ENCODE data around the gene ENPP1.

The ENPP1 gene

DNA sequence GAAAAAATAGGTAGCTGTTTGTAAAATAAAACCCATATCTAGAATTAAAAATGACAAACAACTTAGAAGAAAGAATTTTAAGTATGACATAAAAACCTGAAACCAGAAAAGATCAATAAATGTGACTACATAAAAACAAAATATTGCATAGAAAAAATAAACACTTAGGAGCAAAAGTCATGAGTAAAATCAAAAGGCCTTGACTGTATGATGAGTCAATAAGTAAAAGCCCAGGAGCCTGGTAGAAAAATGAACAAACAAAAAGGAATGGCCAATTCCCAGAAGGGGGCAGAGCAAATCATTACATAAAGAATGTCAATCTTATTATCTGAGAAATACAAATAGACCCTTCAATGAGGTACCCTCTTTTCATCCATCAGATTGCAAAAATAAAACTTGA is 20.7 kb upstream of the ENPP1 start:
- DNase-seq (ENCODE audit: low read depth), result no peak

DNA sequence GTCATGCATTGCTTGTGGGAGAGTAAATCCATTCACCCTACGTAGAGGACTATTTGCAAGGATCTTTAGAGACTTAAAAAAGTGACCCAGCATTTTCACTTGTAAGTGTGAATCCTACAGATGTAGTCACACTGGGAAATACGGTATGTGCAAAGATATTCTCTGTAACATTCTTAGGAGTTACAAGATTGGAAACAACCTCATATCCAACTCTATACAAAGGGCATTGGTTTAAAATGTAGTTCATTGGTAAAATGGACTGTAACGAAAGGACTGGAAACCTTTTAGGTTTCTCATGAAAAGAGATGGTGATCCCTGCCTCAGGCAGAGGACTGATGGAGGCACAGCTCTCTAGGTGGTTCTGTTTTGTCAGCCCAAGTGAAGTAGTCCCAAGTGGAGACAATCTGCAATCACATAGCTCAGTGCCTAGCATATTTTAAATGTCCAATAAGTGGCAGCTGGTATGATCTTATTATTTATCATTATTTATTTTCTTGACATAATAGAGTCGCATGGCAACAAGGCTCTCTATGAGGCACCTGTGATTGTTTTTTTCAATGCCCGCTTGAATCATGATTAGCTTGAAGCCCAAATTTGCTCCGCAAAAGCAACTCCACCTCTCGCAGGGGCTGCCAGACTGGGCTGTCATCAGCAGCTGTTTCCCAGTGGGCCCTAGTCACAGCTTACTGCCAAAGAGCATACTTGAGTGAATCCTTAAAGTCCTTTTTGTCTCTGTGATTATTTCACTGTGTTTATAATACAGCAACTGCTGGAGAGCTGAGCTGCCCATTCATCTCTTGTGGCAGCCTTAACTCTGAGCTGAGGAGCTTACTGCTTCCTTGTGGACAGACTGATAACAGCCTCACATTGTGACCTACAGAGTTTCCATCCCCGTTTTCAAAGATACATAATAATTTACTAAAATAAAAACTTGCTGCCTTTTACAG is 19.8 kb upstream of the ENPP1 start:
- DNase-seq (ENCODE audit: low read depth), result no peak

DNA sequence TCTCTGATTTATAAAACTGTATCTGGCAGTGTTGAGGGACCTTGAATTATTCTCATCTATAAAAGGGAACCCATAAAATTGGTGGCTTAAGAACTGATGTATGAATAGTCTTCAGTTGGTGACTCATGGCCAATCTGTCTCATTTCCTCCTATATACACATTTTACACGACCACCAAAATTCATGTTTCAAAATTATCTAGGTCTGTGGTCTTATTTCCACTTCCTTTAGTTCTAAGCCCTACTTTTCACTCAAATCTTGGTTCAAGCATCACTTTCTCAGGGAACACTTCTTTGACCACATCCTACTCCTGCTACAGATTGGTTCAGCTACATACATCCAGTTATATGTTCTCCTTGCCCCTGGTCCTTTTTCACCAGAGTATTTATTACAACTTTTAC is 18.6 kb upstream of the ENPP1 start:
- no peak for DNase-seq (ENCODE audit: low read depth)

DNA sequence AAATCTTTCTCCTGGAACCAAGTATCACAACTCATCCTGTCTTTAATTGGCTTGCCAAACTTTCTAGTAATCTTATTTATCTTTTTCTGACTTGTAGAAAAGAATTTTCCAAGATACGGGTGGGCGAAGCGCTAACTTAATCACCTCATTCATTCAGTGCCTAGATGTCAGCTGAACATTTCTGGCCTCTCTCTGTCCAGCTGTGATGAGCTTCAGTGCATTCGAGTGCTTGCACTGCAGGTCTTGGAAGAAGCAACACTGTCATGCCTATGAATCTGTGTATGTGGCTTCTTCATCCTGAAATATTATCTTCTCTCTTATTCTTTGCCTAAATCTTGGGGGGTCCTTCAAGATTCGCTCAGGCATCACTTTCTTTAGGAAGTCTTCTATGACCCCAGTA is 16.3 kb upstream of the ENPP1 start:
- no peak for DNase-seq (ENCODE audit: low read depth)

DNA sequence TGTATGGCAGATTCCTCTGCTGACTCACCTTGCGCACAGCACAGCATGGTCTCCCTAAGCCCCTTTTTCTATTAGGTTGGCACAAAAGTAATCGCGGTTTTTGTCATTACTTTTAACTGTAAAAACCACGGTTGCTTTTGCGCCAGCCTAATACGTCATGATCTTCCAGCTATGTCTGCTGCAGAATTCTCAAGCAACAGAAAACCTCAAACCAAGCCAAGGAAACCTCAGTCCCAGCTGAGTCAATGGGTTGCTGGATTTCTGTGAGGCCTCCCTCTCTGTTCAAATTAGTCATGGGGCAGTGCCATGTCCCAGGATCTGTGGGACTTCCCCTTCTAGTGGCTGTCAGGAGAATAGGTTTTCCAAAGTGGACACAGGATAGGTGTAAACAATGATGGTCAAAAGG is 15.7 kb upstream of the ENPP1 start:
- no peak for DNase-seq (ENCODE audit: low read depth)

DNA sequence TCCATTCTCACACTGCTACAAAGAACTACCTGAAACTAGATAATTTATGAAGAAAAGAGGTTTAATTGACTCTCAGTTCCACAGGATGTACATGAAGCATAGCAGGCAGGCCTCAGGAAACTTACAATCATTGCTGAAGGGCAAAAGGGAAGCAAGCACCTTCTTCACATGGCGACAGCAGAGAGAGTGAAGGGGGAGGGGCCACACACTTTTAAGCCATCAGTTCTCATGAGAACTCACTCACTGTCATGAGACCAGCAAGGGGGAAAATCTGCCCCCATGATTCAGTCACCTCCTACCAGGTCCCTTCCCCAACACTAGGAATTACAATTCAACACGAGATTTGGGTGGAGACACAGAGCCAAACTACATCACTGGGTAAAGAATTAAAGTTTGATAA is 12.5 kb upstream of the ENPP1 start:
- no peak for DNase-seq (ENCODE audit: low read depth)

DNA sequence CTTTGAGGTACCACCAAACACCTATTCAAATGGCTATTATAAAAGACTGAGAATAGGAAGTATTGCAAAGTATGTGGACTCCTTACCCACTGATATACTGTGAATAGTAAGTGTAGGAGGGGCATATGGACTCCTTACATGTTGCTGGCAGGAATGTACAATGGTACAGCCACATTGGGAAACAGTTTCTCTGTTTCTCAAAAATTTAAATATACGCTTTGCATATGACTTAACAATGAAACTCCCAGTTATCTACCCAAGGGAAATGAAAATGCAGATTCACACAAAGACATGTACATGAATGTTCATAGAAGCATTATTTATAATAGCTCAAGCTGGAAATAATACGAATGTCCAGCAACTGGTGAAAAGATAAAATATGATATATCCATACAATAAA is 5.5 kb upstream of the ENPP1 start:
- no peak for DNase-seq (ENCODE audit: low read depth)

DNA sequence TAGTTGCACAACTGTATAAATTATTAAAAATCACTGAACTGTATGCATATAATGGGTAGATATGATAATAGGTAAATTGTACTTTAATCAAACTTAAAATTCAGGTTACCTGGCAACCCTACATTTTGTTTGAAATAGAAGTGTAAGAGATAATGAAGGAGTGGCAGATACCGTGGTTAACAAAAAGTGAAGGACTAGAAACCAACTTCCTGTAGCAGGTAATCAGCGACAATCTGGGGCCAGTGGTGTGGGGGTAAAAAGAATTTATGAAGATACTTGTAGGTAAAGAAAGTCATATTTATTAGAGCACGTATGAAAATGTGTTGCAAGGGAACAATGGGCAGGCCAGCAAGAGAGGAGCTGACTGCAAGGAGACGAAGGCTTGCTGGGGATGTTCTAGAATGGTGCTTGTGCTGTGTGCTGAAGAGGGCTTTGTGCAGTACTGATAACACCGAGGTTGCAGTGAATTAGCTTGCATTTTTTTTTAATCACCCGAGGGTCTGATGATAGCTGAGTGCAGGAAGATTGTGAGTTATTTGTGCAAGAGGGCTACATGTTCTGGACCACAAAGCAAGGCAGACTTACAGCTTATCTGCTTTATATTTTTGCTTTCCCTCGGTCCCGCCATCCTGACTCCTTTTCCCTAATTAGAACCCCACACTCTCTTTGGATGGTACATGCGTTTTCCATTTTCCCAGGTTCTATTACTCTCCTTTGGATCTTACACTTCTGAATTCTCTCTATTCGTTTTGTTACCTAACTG is 4.6 kb upstream of the ENPP1 start:
- no peak for DNase-seq (ENCODE audit: low read depth)

DNA sequence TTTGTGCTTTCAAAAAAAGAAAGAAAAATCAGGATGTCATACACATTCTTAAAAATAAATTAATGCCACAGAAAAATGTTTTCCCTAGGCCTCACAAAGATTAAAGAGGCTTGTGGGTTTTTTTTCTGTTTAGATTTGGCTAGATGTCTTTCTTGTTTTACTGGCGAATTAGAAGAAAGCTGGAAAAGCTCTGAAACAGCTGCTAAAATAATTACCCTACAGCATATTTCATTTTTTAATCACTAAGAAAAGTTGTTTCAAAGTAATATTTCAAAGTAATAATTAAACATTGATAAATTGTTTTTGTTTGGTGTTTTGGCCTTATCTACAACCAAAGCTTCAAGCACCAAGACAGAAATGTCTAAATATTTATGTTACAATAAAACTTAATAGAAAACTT is 3.7 kb upstream of the ENPP1 start:
- DNase-seq (ENCODE audit: low read depth), result no peak

DNA sequence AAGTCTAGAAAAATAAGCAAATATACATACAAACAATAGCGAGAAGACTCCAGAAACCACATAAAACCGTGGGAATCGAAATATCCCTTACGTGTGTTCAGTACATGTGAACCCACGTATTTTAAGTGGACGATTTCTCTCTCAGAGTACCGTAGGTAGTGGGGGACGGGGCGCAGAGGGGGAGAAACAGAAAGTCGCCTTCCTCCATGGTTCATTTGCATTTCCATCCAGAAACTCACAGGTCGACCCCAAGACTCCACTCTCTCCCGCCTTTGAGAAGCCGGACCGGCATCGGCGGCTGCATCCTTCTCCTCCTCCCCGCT is 538 bp upstream of the ENPP1 start:
- no peak for DNase-seq (ENCODE audit: low read depth)

DNA sequence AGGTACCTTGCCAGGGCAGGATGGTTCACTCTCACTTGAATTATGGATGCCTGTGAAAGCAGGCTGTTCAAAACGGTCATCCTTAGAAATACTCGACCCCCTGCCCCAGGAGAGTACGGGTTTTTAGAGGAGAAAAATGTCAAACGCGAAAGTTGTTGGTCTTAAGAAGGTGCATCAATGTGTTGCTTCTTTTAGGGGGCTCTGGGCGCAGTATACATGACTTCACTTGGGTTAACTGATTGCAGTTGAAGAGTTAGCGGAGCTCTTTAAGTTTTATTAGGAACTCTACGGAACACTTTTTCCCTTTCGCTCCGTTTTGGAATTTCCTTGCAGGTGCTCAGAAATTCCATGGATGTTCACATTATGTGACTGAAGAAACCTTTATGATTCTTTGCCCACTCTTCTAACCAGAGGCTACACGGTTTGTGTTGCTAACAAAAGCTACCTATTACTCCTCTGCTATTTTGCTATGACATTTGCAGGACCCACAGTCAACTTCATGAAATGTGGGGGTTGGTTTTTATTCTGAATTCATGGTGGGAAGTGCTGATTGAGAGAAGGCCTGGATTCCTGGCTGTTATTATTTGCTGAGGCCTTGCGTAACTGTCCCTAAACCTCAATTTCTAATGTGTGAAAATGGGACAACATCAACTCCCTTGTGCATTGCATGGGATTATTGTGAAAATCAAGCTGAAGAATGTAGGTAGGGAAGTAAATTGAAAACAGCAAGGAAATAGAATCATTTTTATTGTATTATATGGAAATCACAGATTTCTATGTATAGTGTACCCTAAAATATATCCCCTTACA is 845 bp downstream of the ENPP1 start:
- no peak for DNase-seq (ENCODE audit: low read depth)

DNA sequence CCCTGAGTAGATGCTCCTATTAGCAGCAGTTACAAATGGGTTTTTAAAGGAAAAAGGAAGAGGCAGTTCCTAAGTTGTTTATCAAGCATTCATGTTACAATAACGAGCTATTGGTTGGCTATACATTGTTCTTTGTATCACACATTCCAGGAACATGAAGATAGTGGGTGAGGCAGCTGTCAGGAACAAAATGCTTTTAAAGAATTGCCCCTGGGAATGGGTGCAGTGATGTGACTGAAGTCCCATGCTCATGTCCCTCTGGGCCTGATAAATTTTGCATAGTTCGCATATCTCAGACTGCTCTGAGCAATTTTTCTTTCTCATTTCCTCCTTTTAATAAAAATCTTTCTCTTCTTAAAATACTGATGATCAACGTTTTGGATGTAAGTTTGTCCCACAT is 3.7 kb downstream of the ENPP1 start:
- no peak for DNase-seq (ENCODE audit: low read depth)

DNA sequence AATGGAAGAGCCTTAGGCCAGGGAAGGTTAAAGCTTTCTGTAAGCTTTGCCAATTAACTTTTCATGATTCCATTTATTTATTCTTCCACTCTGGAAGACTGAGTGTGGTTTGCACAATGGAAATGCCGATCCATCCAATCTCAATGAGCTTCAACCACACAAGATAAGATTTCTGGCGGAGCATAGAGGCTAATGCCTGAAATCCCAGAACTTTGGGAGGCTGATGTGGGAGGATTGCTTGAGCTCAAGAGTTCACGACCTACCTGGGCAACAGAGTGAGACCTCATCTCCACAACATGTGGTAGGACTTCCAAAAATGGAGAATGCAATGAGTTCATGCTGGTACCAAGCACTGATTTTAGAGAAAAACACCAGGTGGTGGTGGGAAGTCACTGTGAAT is 6.2 kb downstream of the ENPP1 start:
- no peak for DNase-seq (ENCODE audit: low read depth)

DNA sequence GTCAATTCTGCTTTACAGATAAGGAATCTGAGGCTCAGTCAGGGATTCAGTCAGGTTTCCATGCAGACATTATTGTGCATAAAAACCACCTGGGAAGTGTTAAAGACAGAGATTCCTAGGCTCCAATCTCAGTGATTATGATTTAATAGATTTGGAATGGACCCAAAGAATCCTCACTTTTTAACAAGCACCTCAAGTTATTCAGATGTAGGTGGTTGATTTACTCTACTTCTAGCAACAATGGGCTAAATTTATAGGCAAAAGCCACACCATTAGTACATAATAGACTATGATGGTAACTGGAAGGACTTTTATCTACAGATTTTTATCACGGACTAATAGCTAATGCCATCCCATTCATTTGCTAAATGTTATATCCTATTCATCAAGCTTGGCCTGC is 9.0 kb downstream of the ENPP1 start:
- DNase-seq (ENCODE audit: low read depth), result no peak

DNA sequence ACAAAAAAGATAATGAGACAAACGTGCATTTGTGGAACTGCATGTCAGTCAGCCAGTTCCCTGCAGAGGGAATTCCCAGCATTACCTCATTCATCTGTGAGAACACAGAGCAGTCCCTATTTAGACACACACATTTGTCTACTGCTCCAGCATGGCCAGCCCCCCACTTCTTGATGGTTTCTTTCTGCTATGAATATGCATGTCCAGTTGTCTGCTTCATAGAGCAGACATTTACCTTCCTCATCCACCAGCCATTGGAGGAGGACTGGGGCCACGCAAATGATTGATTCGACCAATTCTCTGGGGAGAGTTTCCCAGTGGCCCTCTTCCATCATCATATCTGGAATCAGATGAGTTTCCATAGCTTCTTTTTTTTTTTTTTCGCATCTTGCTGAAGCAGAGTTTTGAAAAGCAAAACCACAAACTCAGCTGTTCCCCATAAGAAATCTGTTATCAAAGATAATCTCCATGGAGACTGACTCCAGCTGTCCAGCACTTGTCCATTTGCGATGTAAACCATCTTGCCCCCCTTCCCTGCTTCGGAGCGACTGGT is 11.8 kb downstream of the ENPP1 start:
- no peak for DNase-seq (ENCODE audit: low read depth)

DNA sequence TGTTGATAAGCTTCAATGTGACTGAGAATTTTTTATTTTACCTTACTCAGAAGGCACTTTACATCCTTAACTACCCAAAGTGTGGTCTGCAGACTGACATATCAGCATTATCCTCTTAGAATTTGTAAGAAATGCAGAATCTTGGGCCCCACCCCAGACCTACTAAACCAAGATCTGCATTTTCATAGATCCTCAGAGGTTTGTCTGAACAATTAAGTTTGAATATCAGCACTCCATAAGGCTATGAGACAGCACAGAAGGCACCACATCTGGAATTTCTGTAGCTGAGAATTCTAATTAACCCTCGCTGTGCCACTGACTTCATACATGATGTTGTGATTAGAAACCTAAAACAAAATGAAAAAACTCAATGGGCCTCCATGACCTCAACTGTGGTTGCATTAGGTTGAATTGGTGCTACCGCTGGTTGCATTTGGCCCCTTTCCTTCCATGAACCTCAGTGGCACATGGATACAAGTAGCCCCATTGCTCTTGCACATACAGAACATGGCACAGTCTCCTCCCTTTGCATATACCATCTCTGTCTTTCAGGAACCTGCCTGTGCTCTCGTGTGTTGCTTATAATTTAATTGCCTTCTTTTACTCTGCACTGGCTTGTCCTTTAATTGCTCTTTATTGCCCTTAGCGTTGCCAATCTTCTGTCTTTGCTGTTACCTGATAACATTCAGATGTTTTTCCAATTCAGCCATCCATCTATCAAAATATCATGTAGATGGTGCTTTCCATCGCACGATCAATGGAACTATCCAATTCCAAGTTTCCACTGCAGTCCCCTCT is 13.4 kb downstream of the ENPP1 start:
- DNase-seq (ENCODE audit: low read depth), result no peak

DNA sequence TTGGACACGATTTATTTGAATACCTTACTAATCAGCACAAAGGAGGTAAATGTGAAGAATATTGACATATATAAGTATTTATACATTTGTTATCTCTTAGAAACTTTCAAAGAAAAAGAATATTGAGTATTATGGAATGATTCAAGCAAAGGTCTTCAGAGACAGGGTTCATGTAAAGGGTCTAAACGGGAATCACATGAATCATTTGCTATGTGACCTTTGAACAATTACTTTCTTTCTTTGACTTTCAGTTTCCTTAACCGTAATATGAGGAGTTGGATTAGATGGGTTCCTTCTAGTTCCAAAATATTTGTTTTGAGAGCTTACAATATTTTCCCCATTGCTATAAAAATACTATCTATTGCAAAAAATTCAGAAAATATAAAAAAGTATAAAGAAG is 14.3 kb downstream of the ENPP1 start:
- no peak for DNase-seq (ENCODE audit: low read depth)

DNA sequence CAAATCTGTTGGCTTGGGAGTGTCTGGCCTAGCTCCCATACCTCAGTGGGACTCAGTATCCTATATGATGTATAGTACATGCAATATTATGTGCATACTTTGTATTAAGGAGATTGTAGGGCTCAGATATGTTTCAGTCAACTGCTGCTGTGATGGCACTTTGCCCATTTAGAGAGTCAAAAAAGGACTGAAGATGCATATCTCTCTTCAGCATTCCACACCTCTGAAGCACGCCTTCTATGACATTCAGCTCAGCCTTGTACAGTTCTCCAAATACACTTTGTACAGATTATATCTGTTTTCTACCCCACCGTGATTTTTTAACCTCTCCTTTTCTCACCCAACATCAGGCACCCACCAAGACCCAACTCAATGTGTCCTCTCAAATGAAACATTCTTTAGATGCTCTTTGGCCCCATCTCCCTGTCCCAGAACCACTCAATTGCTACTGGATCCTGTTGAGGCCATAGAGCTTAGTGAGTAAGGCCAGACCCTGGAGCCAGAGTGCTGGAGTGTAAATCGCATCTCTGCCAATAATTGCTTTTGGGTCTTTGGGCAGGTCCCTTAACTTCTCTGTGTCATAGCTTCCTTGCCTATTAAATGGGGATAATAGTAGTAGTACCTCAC is 15.6 kb downstream of the ENPP1 start:
- DNase-seq (ENCODE audit: low read depth), result no peak

DNA sequence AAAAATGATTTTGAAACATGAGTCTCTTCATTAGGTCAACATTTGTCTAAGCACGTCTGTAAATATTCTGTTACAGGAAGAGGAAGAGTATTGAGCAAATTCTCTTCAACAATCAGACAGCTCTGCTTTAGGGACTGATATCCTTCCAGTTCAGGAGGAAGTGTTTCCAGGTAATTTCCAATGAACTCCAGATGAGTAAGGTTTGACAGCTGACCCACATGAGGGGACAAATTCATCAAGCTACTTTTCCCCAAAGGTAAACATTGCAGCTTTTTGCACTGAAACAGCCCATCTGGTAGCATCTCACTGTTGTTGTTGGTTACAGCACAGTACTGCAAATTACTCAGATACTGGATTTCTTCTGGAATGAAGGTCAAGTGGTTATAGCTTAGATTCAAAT is 18.1 kb downstream of the ENPP1 start:
- DNase-seq (ENCODE audit: low read depth), result no peak

DNA sequence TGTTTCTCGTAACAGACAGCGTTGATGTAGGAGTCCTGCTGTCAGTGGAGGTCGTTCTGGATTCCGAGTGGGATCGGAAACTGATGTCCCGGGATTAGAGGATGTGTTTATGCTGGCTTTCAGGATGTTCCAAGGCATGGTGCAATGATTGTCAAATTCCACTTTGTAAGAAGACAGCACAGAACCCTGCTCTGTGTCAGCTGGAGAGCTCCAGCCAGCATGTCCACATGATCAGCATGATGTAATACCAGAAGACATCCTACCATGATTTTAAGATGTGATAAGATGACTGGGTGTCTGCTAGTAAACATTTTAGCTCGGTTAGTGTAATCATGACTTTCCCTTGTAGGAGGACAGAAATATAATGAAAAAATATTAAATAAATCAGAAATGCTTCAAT is 20.3 kb downstream of the ENPP1 start:
- no peak for DNase-seq (ENCODE audit: low read depth)

DNA sequence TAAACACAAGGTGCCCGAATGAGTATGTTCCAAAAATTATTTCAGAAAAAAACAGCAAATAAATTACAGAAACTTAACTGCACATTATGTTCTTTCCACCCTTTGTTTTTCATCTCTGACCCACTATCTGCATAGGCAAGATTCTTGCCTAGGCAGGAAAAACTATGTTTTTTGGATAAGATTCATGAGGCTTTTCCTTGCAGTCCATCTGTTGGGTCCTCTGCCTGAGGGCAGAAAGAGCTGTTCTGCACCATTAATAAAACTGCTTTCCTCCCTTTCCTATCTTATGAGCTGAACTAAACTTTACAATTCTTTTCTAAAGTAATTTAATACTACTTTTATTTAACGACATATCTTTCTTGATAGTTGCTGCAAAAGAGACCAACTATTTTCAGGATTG is 21.1 kb downstream of the ENPP1 start:
- DNase-seq (ENCODE audit: low read depth), result no peak

Measured in stimulated activated CD8-positive, alpha-beta memory T cell treated with anti-CD3 and anti-CD28 coated beads, Interleukin-12 subunit alpha, Interleukin-12 subunit beta, amount 100 ng/mL, for 1 hour (primary cell).